GM12878 (cell line): ENCODE data around the gene SPATA24. TPM values are rescaled to one million over a fixed set of nuclear protein-coding genes. Genes with fewer than 3 reads are reported as not detected.

Experiments
- ATAC-seq: fragments of 200-7000 bp; cut with Tn5 transposase; 3 replicates; pipeline ENCODE4 v1.9.1; 2020; ENCODE audit warnings: mild to moderate bottlenecking, moderate library complexity
- BruUV-seq: library from RNA; stranded (reverse); fragments of 400-500 nt; replicated peaks from 2 replicates; lab custom pipeline; 2021; lab: Mats Ljungman, UMichigan
- CTCF ChIA-PET: fragments of 300-600 bp; sonication (Branson Sonifier 250); formaldehyde crosslinking; extraction: SDS; loops from one replicate; lab custom pipeline; 2021; ENCODE audit warnings: inconsistent platforms; lab: Yijun Ruan, JAX
- POLR2A ChIA-PET: fragments of 350-600 bp; formaldehyde crosslinking; extraction: SDS; loops from one replicate; lab custom pipeline; 2021; ENCODE audit warnings: inconsistent platforms; lab: Charles Lee
- RAD21 ChIA-PET: fragments of 300-600 bp; sonication (Branson Sonifier 250); formaldehyde crosslinking; loops from one replicate; lab custom pipeline; 2023; ENCODE audit warnings: antibody characterized with exemption; ENCODE audit not compliant: unreplicated experiment; lab: Charles Lee
- SMC1A ChIA-PET: fragments of 300-600 bp; sonication (Branson Sonifier 250); formaldehyde crosslinking; loops from one replicate; lab custom pipeline; 2023; ENCODE audit not compliant: unreplicated experiment, uncharacterized antibody; lab: Charles Lee
- DNase-seq: peaks from one replicate; pipeline ENCODE4 v3.0.0-alpha.2; 2011; ENCODE audit warnings: low read depth, low spot score
- FAIRE-seq: peaks from 3 replicates; lab custom pipeline; 2011; peaks lifted over from hg19 to GRCh38; lab: Jason Lieb, UNC
- H2AFZ ChIP-seq: 2 replicates; pipeline ENCODE4 v1.6.0; 2011; ENCODE audit warnings: low read depth, low read length, control low read depth; ENCODE audit not compliant: control insufficient read depth
- H3K27ac ChIP-seq: 2 replicates; pipeline ENCODE4 v1.5.1; 2011; ENCODE audit warnings: control low read depth; ENCODE audit not compliant: control insufficient read depth, insufficient read depth
- H3K27me3 ChIP-seq, 2 experiments: replicated peaks in 1 of 2; 2 replicates each; pipeline versions ENCODE4 v1.6.0 to v1.6.1; 2011; ENCODE audit warnings: low read length in 1 of 2; ENCODE audit not compliant: control insufficient read depth in 2 of 2, insufficient read depth in 2 of 2
- H3K36me3 ChIP-seq, 2 experiments: 2 replicates each; pipeline ENCODE4 v1.5.1; 2011; ENCODE audit warnings: low read length in 1 of 2; ENCODE audit not compliant: control insufficient read depth in 2 of 2, insufficient read depth in 2 of 2
- H3K4me1 ChIP-seq: 2 replicates; pipeline ENCODE4 v1.6.1; 2011; ENCODE audit warnings: mild to moderate bottlenecking, low read length, moderate library complexity, mixed read lengths; ENCODE audit not compliant: control insufficient read depth, insufficient read depth
- H3K4me2 ChIP-seq: 2 replicates; pipeline ENCODE4 v1.6.0; 2011; ENCODE audit warnings: control low read depth; ENCODE audit not compliant: control insufficient read depth, insufficient read depth
- H3K4me3 ChIP-seq: fragments of 200-600 bp; sonication (generic); 2 replicates; pipeline ENCODE4 v1.5.1; 2016
- H3K79me2 ChIP-seq: 2 replicates; pipeline ENCODE4 v1.6.0; 2011; ENCODE audit warnings: low read length; ENCODE audit not compliant: control insufficient read depth, insufficient read depth
- H3K9ac ChIP-seq: 2 replicates; pipeline ENCODE4 v1.8.0; 2011; ENCODE audit warnings: low read length, control low read depth, mixed read lengths; ENCODE audit not compliant: control insufficient read depth, insufficient read depth
- H3K9me3 ChIP-seq: replicated peaks from 3 replicates; pipeline ENCODE4 v1.5.1; 2011; ENCODE audit warnings: mild to moderate bottlenecking, low read length; ENCODE audit not compliant: control insufficient read depth, insufficient read depth
- H4K20me1 ChIP-seq: 2 replicates; pipeline ENCODE4 v1.6.0; 2011; ENCODE audit not compliant: control insufficient read depth, insufficient read depth
- BACH1 ChIP-seq: fragments of 450-650 bp; IDR thresholded peaks from 2 replicates; pipeline ENCODE4 v1.6.1; 2017; ENCODE audit warnings: mild to moderate bottlenecking, borderline replicate concordance
- RELA ChIP-seq: fragments of 450-650 bp; IDR thresholded peaks from 2 replicates; pipeline ENCODE4 v1.8.0; 2014; ENCODE audit warnings: borderline replicate concordance; ENCODE audit not compliant: partially characterized antibody
- RUNX3 ChIP-seq: IDR thresholded peaks from 2 replicates; pipeline ENCODE4 v1.6.1; 2012; ENCODE audit warnings: low read length, inconsistent platforms
- SUZ12 ChIP-seq: fragments of 200-600 bp; sonication (generic); IDR thresholded peaks from one replicate; pipeline ENCODE4 v1.6.1; 2018; ENCODE audit warnings: antibody characterized with exemption, mild to moderate bottlenecking; ENCODE audit not compliant: unreplicated experiment
- ZNF217 ChIP-seq: fragments of 450-650 bp; IDR thresholded peaks from 2 replicates; pipeline ENCODE4 v1.6.1; 2017; ENCODE audit warnings: antibody characterized with exemption, mild to moderate bottlenecking
- ZNF592 ChIP-seq: fragments of 450-650 bp; IDR thresholded peaks from 2 replicates; pipeline ENCODE4 v1.6.1; 2017; ENCODE audit warnings: mild to moderate bottlenecking, moderate library complexity
- WGBS: methylation state at CpG from one replicate; pipeline ENCODE4 v1.1.6; 2016; ENCODE audit warnings: low lambda C conversion rate; ENCODE audit not compliant: insufficient replicate concordance, insufficient coverage; ENCODE audit errors: missing lambda C conversion rate; 5-methylcytosine and 5-hydroxymethylcytosine counted together
- in situ Hi-C: fragments of 300-500 bp; cut with MboI; formaldehyde crosslinking; loops from 9 replicates; pipeline ENCODE4 v1.14.3; 2018; ENCODE audit warnings: mixed read lengths
- intact Hi-C: fragments of 100-400 bp; cut with micrococcal nuclease; formaldehyde crosslinking; loops from one replicate; pipeline ENCODE4 v1.14.2; 2022; ENCODE audit not compliant: unreplicated experiment
- polyA plus RNA-seq, 11 experiments: library from polyadenylated mRNA; depleted of rRNA in 4 of 11; unstranded in 6 of 11; stranded (reverse) in 5 of 11; fragments of >200 nt; fragmentation: Nextera tagmentation in 4 of 11; fragmentation: Illumina TruSeq in 1 of 11; extraction: Ambion mirVana in 4 of 11; extraction: Trizol in 1 of 11; gene quantifications; 1 replicate in 1 of 11; 2 replicates in 10 of 11; pipeline versions ENCODE4 v1.2.1 to v1.2.3, GENCODE V29; 2011 to 2016; ENCODE audit warnings: inconsistent platforms in 2 of 11, missing spikeins in 2 of 11, low read depth in 1 of 11
- total RNA-seq, 4 experiments: library from RNA; depleted of rRNA in 3 of 4; stranded (reverse); fragments of >200 nt in 3 of 4; fragmentation: Illumina TruSeq in 1 of 4; extraction: Trizol in 1 of 4; gene quantifications; 2 replicates each; pipeline versions ENCODE4 v1.2.1 to v1.2.3, GENCODE V29; 2013 to 2021

The SPATA24 gene
- total and polyA plus RNA-seq, 10 of the 15 experiments (the other 5 are each of a cell fraction or from before 2014, with no cell fraction given): 4.1 to 9.8 (median 7.3) TPM

- H3K4me2 ChIP-seq: no peak overlapping the region
- in situ Hi-C loops: no loop called here
- TF ChIP-seq RUNX3: peak; percentile 22; the same call in 1 of the 2 replicates
- no peak for TF ChIP-seq RELA
- H3K4me1 ChIP-seq: peaks cover 21% of the 10 kb centered on the region
- H3K27me3 ChIP-seq: no peaks in the 10 kb centered on the region
- no peak overlapping the region for H3K27ac ChIP-seq
- ChIA-PET CTCF (interaction anchor here (0.6 to 3.8 kb wide), 9 partner anchors 9 to 218 kb away, joined by 3 to 24 read pairs (median 3); partner anchors contain the start of gene DNAJC18), RAD21 (interaction anchor here (0.8 to 3.6 kb wide), 4 partner anchors 8 to 98 kb away, joined by 3 to 19 read pairs (median 6); partner anchors contain the start of gene SPATA24), POLR2A (interaction anchor here (0.8 to 3.4 kb wide), 4 partner anchors 19 to 109 kb away, joined by 3 to 14 read pairs (median 4); partner anchors contain the start of gene DNAJC18), SMC1A (interaction anchor here (1.1 to 3.2 kb wide), 6 partner anchors 9 to 67 kb away, joined by 3 to 14 read pairs (median 6); partner anchors contain the start of gene SPATA24)
- intact Hi-C loops: no loop called here
- no peak for DNase-seq
- H3K4me3 ChIP-seq: no peak overlapping the region
- no TSS peak for BruUV-seq
- no peak overlapping the region for H2AFZ ChIP-seq
- 79% methylated on average over 8 of the region's 8 CpGs for WGBS
- H3K79me2 ChIP-seq: no peaks in the 10 kb centered on the region
- peak; percentile 32 for ATAC-seq
- no peak for FAIRE-seq
- no peak overlapping the region for H3K9ac ChIP-seq
- no peaks in the 10 kb centered on the region; a peak in 1 of 4 replicates for H3K36me3 ChIP-seq
- no peaks in the 10 kb centered on the region for H4K20me1 ChIP-seq
- no peaks in the 10 kb centered on the region for H3K9me3 ChIP-seq
Observed at GRCh38 chr5:139415221-139415861, 11.5 kb upstream of the SPATA24 start.

GRCh38 chr5:139414581-139415130 lies 10.8 kb upstream of the SPATA24 start:
- Histone ChIP-seq H3K36me3 (no peaks in the 10 kb centered on the region; a peak in 1 of 4 replicates), H3K9me3 (no peaks in the 10 kb centered on the region), H3K9ac (no peak overlapping the region), H3K4me2 (0 out of 2 replicates have a peak overlapping the region, but pooled peaks have one; percentile 46), H2AFZ (no peak overlapping the region), H3K79me2 (no peaks in the 10 kb centered on the region), H3K27me3 (no peaks in the 10 kb centered on the region), H3K4me1 (peaks cover 21% of the 10 kb centered on the region), H3K4me3 (no peak overlapping the region), H4K20me1 (no peaks in the 10 kb centered on the region), H3K27ac (peak overlapping the region; percentile 51)
- ChIA-PET POLR2A (interaction anchor here (0.6 to 3.4 kb wide), 9 partner anchors 7 to 141 kb away, joined by 3 to 14 read pairs (median 3); partner anchors contain the start of gene DNAJC18), CTCF (interaction anchor here (0.9 to 3.8 kb wide), 7 partner anchors 8 to 161 kb away, joined by 3 to 24 read pairs (median 5); partner anchors contain the start of genes DNAJC18 and SPATA24), RAD21 (interaction anchor here (0.5 to 3.6 kb wide), 7 partner anchors 11 to 1106 kb away, joined by 3 to 19 read pairs (median 4); partner anchors contain the start of genes DNAJC18 and SPATA24), SMC1A (interaction anchor here (0.8 to 3.2 kb wide), 11 partner anchors 8 to 163 kb away, joined by 3 to 19 read pairs (median 5); partner anchors contain the start of genes DNAJC18 and SPATA24)
- no peak for DNase-seq
- BruUV-seq: no TSS peak
- ATAC-seq: peak; percentile 32; the same call in 2 of the 3 replicates
- in situ Hi-C loops (no loop called here), intact Hi-C loops (no loop called here)
- no peak for FAIRE-seq
- TF ChIP-seq ZNF592 (no peak), SUZ12 (no peak), ZNF217 (no peak), BACH1 (no peak)
- 96% methylated on average over 9 of the region's 9 CpGs for WGBS
